HG03025 (cell line): ENCODE measurements around the gene ZNF185.
A peak's percentile ranks its signal among the peaks of the same experiment; 100 is the strongest.

Experiments
- ATAC-seq: cut with Tn5 transposase; IDR thresholded peaks from one replicate; pipeline ENCODE4 v1.9.1; 2021; ENCODE audit warnings: mild to moderate bottlenecking, moderate library complexity; ENCODE audit not compliant: unreplicated experiment, low FRiP score

Gene ZNF185

DNA sequence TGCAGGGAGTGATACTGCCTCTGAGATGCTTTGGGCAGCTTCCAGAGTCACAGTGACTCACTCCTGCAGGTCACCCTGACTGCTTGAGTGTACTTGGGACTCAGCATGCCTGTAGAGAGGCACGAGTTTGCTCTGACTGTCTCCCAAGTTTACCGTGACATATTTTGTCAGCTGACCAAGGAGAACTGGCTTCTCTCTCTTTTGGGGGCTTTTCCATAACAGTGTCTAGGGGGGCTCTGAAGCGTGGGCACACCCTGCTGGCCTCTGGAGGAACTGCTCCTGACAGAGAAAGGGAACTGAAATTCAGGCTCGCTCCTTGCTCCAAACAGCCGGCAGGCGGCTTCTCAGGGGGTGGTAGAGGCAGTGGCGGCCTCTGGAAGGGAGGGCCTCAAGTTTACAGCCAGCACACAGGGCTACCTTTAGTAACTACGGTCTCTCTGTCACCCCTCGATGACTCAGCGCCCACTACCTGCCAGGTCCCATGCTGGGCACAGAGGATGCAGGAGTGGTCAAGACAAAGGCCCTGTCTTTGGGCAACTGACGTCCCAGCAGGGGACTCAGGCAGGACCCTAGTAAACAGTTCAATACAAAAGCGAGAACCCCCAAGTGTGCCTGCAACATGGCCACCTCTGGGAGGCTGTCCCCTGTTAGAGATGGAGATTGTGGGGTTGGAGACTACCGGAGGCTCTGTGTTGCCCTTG, 17.8 kb downstream of the ZNF185 start:
- ATAC-seq = peak; percentile 73

DNA sequence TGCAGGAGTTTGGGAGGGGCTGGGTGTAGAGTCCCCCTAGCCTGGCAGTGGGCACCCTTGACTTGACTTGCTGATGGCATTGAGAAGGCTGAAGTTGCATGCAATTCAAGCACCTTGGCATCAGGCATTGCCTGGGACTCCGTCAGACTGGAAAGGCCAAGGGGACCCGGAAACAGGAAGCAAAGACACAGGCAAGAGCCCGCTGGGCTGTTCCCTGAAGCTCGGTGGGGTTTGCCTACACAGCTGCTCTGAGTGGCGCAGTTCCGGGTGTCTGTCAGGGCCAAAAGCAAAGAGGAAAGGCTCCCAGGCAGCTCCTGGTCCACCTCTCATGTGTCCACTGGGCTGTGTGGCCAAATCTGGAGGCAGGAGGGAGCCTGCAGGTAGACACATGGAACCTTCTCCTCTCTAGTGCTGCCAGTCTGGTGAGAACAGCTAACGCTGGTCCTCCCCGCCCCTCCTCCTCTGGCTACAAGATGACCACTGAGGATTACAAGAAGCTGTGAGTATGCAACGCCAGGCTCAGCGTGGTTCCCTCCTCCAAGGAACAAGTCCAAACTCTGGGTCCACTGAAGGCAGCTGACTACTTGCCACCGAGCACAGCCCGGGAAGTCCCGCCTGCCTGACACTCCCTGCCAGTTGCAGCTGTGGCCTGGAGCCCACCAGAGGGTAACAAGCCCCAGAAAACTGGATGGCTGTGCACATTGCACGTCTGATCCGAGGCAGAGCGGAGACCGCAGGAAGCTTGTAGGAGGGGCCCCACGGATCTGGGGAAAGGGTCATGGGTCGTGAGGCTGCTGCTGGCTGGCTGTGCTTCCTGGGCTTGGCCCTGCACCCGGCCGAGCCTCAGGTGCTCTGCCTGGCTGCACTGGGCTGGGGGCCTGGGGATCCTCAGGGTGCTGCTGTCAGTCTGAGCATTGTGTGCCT, 20.1 kb downstream of the ZNF185 start:
- ATAC-seq = peak; percentile 43

- ATAC-seq = no peak
These were observed 20.8 kb downstream of the ZNF185 start for GRCh38 chrX:152918707-152919106.

GRCh38 chrX:152923599-152923998, 25.7 kb downstream of the ZNF185 start:
- no peak for ATAC-seq

GRCh38 chrX:152925835-152926234, 28.0 kb downstream of the ZNF185 start:
- no peak for ATAC-seq

DNA sequence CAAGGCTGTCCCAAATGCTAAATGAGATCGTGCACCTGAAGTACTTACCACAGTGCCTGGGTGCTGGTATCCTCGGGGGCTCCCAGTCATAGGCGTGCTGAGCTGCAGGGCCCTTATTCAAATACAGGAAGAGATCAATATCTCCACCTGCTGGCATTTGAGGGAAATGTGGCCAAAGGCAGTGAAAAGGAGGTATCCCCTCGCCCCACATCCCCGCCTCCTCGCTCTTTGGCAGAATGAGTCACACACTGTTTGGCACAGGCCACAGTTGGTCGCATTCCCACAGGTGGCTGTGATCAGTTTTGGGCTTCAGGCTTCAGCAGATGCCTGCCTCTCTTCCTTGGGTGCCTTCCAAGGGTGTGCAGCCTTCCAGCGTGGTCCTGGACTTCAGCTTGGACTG, 28.4 kb downstream of the ZNF185 start:
- no peak for ATAC-seq

DNA sequence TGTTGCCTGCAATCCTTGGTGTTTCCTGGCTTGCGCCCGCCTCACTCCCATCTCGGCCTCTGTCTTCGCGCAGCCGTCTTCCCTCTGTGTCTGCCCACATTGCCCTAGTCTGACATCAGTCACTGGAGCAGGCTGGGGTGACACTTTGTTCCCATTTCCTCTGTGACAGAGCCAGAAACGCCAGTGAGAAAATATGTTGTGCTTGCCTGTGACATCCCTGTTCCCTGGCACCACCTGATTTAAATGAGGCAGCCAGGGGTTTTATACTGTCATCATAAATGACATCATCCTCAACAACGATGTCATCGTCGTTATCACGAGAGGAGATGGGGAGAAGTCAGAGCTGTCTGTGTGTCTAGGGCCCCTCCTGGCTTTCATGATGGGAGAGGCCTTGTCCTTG, 29.1 kb downstream of the ZNF185 start:
- ATAC-seq = no peak

GRCh38 chrX:152927858-152928760, 30.2 kb downstream of the ZNF185 start:
- ATAC-seq = no peak

- no peak for ATAC-seq
These were observed 31.0 kb downstream of the ZNF185 start for GRCh38 chrX:152928761-152929400.

DNA sequence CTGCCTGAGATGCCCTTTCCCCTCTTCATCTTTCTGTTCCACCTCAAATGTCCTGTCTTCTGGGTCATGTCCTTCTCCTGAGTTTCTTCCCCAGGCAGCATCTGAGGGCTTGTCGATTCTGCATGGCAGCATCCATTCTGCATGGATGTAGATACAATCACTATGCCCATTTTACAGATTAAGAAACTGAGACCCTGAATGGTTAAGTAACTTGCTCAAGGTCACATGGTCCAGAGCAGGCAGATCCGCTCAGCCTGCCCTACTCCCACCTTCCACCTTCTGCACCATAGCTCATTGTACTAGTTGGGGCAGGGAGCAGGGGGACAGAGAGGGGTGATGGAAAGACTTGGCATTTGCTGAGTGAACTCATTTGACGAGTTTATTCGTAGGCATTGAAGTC, 32.0 kb downstream of the ZNF185 start:
- ATAC-seq = no peak

- no peak for ATAC-seq
These were observed 32.6 kb downstream of the ZNF185 start for GRCh38 chrX:152930516-152930915.

- ATAC-seq = no peak
These were observed 34.3 kb downstream of the ZNF185 start for GRCh38 chrX:152932144-152932543.

DNA sequence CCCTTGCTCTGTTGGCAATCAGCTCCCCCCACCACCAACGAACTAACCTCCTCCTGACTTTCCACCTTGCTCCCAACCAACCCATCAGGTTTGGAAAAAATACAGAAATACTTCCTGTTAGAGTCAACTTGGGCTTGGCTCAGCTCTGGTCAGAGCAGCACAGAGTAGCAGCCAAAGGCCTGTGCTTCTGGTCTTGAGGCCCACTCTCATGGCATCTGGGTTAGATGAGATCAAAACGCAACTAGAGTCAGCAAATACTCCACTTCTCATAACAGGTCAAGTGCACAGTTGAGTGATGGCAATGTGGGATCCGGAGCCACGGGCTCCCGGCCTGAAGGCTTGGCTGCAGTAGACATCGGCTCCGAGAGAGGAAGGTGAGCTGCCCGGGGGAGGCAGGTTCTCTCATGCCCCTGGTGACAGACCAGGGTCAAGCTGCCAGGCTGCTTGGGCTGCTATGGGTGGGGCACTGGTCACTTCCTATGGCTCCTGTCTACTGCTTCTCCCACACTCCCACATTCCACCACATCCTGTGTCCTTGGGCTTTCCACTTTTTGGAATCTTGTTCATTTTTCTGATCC, 34.8 kb downstream of the ZNF185 start:
- no peak for ATAC-seq

DNA sequence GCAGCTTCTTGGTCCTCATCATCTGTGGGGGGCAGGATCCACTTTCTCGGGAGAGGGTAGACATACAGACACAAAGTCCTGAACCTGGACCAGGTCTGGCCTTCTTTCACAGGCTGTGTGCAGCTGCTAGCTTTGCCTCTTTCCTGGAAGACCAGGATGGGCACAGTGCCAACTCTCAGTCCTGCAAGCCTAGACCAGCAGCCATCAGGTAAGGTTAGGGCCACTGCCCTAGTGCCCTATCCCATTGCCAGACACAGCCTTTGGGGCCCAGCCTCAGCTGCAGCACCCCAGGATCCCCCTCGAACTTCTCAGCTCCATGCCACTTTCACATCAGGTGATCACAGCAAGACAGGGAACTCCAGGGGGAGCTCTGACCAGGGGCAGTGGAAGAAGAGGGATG, 38.4 kb downstream of the ZNF185 start:
- no peak for ATAC-seq

GRCh38 chrX:152937236-152937635, 39.4 kb downstream of the ZNF185 start:
- no peak for ATAC-seq

GRCh38 chrX:152941328-152942076, 43.6 kb downstream of the ZNF185 start:
- peak; percentile 71 for ATAC-seq

GRCh38 chrX:152942077-152942442, 44.2 kb downstream of the ZNF185 start:
- ATAC-seq = peak; percentile 4

DNA sequence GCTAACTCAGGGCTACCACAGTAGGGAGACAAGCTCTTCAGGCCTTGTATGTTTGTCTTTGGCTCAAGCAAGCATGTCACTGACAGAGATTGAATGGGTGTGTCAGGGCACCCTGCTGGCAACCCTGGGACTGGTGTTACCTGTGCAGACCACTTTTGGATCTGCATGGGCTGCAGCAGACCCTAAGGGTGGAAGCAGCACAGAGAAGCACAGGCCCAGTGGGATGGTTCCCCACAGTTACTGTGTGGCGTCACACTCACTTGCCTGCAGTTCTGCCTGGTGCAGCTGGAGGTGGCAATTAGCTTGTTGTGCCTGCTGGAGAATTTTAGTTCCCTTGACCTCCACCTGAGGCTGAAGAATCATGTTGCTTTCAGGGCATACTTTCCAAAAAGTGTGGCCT, 46.0 kb downstream of the ZNF185 start:
- ATAC-seq = no peak
